ENCODE measurements around the gene SREBF2.

- TF ChIP-seq, protein P1, sequence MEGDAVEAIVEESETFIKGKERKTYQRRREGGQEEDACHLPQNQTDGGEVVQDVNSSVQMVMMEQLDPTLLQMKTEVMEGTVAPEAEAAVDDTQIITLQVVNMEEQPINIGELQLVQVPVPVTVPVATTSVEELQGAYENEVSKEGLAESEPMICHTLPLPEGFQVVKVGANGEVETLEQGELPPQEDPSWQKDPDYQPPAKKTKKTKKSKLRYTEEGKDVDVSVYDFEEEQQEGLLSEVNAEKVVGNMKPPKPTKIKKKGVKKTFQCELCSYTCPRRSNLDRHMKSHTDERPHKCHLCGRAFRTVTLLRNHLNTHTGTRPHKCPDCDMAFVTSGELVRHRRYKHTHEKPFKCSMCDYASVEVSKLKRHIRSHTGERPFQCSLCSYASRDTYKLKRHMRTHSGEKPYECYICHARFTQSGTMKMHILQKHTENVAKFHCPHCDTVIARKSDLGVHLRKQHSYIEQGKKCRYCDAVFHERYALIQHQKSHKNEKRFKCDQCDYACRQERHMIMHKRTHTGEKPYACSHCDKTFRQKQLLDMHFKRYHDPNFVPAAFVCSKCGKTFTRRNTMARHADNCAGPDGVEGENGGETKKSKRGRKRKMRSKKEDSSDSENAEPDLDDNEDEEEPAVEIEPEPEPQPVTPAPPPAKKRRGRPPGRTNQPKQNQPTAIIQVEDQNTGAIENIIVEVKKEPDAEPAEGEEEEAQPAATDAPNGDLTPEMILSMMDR (IDR thresholded peaks at IDR 0.05): no peak
- no peak for TF ChIP-seq POLR2A (IDR thresholded peaks at IDR 0.05)
- TF ChIP-seq POLR2AphosphoS5 (IDR thresholded peaks at IDR 0.05): no peak
Measured at GRCh38 chr22:41920271-41920976, 87.5 kb downstream of the SREBF2 start.
